Measurements from ENCODE around the gene DNAJA3.

DNA sequence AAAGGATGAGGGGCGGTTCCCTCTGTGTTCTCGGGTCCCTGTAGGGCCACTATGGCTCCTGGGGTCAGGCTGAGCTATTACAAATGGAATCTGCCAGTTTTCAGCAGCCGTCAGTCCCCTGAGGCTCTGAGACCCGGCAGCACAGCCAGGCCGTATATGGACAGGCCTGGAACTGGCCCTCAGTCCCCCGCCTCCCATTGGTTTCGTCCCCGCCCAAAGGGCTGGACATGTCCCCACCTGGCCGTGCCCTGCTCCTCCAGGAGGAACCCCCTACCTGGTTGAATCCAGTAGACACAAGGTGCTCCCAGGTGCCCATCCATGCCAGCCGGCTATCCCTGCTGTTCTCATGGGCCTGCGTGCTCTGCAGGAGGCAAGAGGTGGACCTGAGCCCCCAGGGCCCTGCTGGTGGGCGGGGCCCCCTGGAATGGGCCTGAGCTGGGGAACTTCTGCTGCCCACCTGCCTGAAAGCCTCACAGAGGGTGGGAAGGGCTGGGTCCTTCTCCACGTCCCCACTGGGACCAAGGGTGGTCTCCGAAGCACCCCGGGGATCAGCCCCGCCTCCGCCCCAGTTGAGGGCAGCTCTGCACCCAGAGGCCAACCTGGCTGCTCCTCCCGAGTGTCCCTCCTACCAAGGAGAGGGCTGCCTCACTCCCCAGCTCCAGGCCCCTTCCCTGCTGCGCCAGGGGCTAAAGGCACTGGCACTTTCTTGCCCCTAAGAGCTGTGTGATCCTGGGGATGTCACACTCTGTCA is 37.2 kb upstream of the DNAJA3 start:
- TF ChIP-seq CTCF (IDR thresholded peaks at IDR 0.05) (no peak), ZFX (IDR thresholded peaks at IDR 0.05; ENCODE audit: borderline replicate concordance) (no peak)
